ENCODE measurements around the gene EDC3. TPM values are rescaled to one million over a fixed set of nuclear protein-coding genes. Genes with fewer than 3 reads are reported as not detected.
A peak's percentile ranks its signal among the peaks of the same experiment; 100 is the strongest.

Gene EDC3
- total and polyA plus RNA-seq, 7 donors = 7.8 to 24.1 (median 19.6) TPM

GRCh38 chr15:74620636-74621545 is 74.9 kb downstream of the EDC3 start:
- Histone ChIP-seq H3K9me3 (no peaks in the 10 kb centered on the region), H3K36me3 (ENCODE audit: insufficient read depth in 1 of 2, low read depth in 1 of 2) (peaks cover 24 to 76% of the 10 kb centered on the region in 2 donors), H3K27me3 (ENCODE audit: insufficient read depth in 3 of 3, low read length in 2 of 3) (no peaks in the 10 kb centered on the region), H3K4me3 (no peak overlapping the region), H3K4me1 (peaks cover 39% of the 10 kb centered on the region), H3K27ac (no peak overlapping the region)
- intact Hi-C loops (cut with DNase I) = no loop called here
- DNase-seq (peak; percentile 66 to 82), ATAC-seq (peak; percentile 58 to 77 (median 70))
- peak; percentile 63 for TF ChIP-seq CTCF (IDR thresholded peaks at IDR 0.05)
- whole genome bisulfite sequencing, 3 donors = 50 to 56% (median 51%) methylated on average over 22 to 23 of the region's 23 CpGs

- H3K4me1 ChIP-seq = peaks cover 39% of the 10 kb centered on the region
- no peaks in the 10 kb centered on the region for H3K27me3 ChIP-seq (ENCODE audit: insufficient read depth in 3 of 3, low read length in 2 of 3)
- no peak for TF ChIP-seq CTCF (IDR thresholded peaks at IDR 0.05)
- no peak overlapping the region for H3K27ac ChIP-seq
- H3K4me3 ChIP-seq = no peak overlapping the region
- ATAC-seq (no peak), DNase-seq (peak in 1 of 2 donors; percentile 56)
- WGBS, 3 donors = 86 to 92% (median 86%) methylated on average over 27 of the region's 27 CpGs
- peaks cover 24 to 68% of the 10 kb centered on the region in 2 donors for H3K36me3 ChIP-seq (ENCODE audit: insufficient read depth in 1 of 2, low read depth in 1 of 2)
- intact Hi-C loops (cut with DNase I) = no loop called here
- no peaks in the 10 kb centered on the region for H3K9me3 ChIP-seq
Measured at GRCh38 chr15:74619916-74620635, 75.7 kb downstream of the EDC3 start.

- intact Hi-C loops (cut with DNase I) = no loop called here
- Histone ChIP-seq H3K9me3 (no peaks in the 10 kb centered on the region), H3K27me3 (ENCODE audit: insufficient read depth in 3 of 3, low read length in 2 of 3) (no peaks in the 10 kb centered on the region), H3K4me1 (peaks cover 39% of the 10 kb centered on the region), H3K36me3 (ENCODE audit: insufficient read depth in 1 of 2, low read depth in 1 of 2) (peaks cover 16 to 57% of the 10 kb centered on the region in 2 donors), H3K4me3 (no peak overlapping the region), H3K27ac (peak overlapping the region; percentile 100)
- no peak for TF ChIP-seq CTCF (IDR thresholded peaks at IDR 0.05)
- ATAC-seq (no peak), DNase-seq (no peak)
- WGBS, 3 donors = 67 to 82% (median 73%) methylated on average over 14 to 15 of the region's 15 CpGs
Measured at GRCh38 chr15:74618841-74619596, 76.8 kb downstream of the EDC3 start.

GRCh38 chr15:74616996-74617395 is 78.8 kb downstream of the EDC3 start:
- Histone ChIP-seq H3K27ac (peak overlapping the region; percentile 100), H3K4me1 (peaks cover 39% of the 10 kb centered on the region), H3K4me3 (peak overlapping the region; percentile 99), H3K36me3 (ENCODE audit: insufficient read depth in 1 of 2, low read depth in 1 of 2) (peaks cover 10 to 37% of the 10 kb centered on the region in 2 donors), H3K27me3 (ENCODE audit: insufficient read depth in 3 of 3, low read length in 2 of 3) (no peaks in the 10 kb centered on the region), H3K9me3 (no peaks in the 10 kb centered on the region)
- no peak for DNase-seq
- ATAC-seq = no peak
- intact Hi-C loops (cut with DNase I) = no loop called here
- TF ChIP-seq CTCF (IDR thresholded peaks at IDR 0.05) = no peak

Data from psoas muscle (tissue), 8 donors.